ENCODE results near the gene RNF115. TPM values are rescaled to one million over a fixed set of nuclear protein-coding genes. Genes with fewer than 3 reads are reported as not detected.
A peak's percentile ranks its signal among the peaks of the same experiment; 100 is the strongest.

Gene RNF115
- total and polyA plus RNA-seq, 2 of the 13 experiments (the other 11 are each of a cell fraction or from before 2014, with no cell fraction given): 6.0 to 10.1 TPM

- no peak for TF ChIP-seq ZBTB4 (CRISPR knock-in tag; IDR thresholded peaks at IDR 0.05; ENCODE audit: borderline replicate concordance)
- no peak for TF ChIP-seq TFDP1 (CRISPR knock-in tag; IDR thresholded peaks at IDR 0.05; ENCODE audit: borderline replicate concordance)
- TF ChIP-seq FOXK1 (CRISPR knock-in tag; IDR thresholded peaks at IDR 0.05; ENCODE audit: borderline replicate concordance, low read depth): peak; percentile 30; the same call in 1 of the 2 replicates
- no peak for TF ChIP-seq ZNF556 (CRISPR knock-in tag; IDR thresholded peaks at IDR 0.05; ENCODE audit: borderline replicate concordance)
Measured at GRCh38 chr1:145707183-145707867, 116.6 kb downstream of the RNF115 start, which contains the start of gene PDZK1 (continued).

DNA sequence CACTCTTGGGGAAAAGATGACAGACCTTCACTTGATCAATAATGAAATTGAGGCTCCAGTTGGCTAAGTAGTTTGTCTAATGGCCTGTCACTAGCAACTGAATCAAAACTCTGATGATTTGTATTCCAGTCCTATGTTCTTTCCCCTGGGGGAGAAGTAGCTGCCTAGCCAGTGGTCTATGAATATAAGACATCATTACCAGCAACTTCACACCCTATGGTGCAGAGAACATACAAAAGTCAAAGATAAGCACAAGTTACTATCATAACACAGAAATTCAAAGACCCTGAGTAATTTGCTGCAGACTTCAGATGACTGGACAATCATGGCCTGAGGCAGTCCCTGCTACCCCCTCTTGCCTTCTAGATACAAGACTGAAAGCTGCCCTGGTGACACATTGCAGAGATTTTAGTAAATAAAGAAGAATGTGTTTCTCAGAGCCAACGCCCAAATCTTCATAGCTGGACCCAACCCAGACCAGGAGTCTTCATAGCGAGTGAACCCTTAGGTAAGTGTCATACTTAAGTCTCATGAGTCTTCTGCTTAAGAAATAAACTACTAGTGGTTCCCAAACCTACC is 117.7 kb downstream of the RNF115 start:
- no peak for FAIRE-seq

More for the DNA sequence above, 117.7 kb downstream of the RNF115 start:
- CTCF ChIA-PET (ENCODE audit: low intra/inter-chr PET ratio, low total read pairs): no interaction called here
- intact Hi-C loops (cut with micrococcal nuclease; ENCODE audit: unreplicated experiment) (loop anchor here (1.0 kb wide), 1 partner anchor 8 kb away; no protein-coding TSS in a partner anchor), in situ Hi-C loops (cut with HindIII; ENCODE audit: extremely low pct_ligation_motif_present, low pct_unique_long_range_greater_than_20kb) (no loop called here)
- no peak for TF ChIP-seq ZNF564 (CRISPR knock-in tag; IDR thresholded peaks at IDR 0.05)
- no peak for TF ChIP-seq ZNF616 (CRISPR knock-in tag; IDR thresholded peaks at IDR 0.05; ENCODE audit: low read depth)
- TF ChIP-seq PHB2 (IDR thresholded peaks at IDR 0.05; ENCODE audit: partially characterized antibody): no peak
- TF ChIP-seq ZNF75D (CRISPR knock-in tag; IDR thresholded peaks at IDR 0.05; ENCODE audit: borderline replicate concordance): no peak
- TF ChIP-seq MBD4 (IDR thresholded peaks at IDR 0.05; ENCODE audit: borderline replicate concordance, low read length): no peak
- TF ChIP-seq NFKBIZ (CRISPR knock-in tag; IDR thresholded peaks at IDR 0.05): no peak
- no peak for TF ChIP-seq JUN (CRISPR knock-in tag; IDR thresholded peaks at IDR 0.05)
- WGBS (ENCODE audit: low lambda C conversion rate): 53% methylated on average over 2 of the region's 2 CpGs
- H3K27ac ChIP-seq (ENCODE audit: extremely low read length, insufficient read depth, low read length): peak overlapping the region; percentile 90
- no peaks in the 10 kb centered on the region for H3K36me3 ChIP-seq (replicated peaks in 1 of 2; ENCODE audit: control insufficient read depth in 1 of 2, insufficient read depth in 2 of 2, low read length in 2 of 2)
- peak overlapping the region; percentile 62 to 72 (median 69); a peak in 4 of 6 replicates for H3K4me3 ChIP-seq (replicated peaks in 1 of 3; ENCODE audit: insufficient read depth in 1 of 3, low read depth in 2 of 3, low read length in 3 of 3)
- peaks cover 98% of the 10 kb centered on the region for H3K4me1 ChIP-seq (ENCODE audit: insufficient read depth, low read length)
- no TSS peak for BruUV-seq (replicated peaks)
- no peaks in the 10 kb centered on the region for H4K20me1 ChIP-seq (ENCODE audit: insufficient read depth, low read length)
- POLR2A ChIA-PET: interaction anchor here (1.0 to 4.3 kb wide), 2 partner anchors 8 to 15 kb away, joined by 4 to 45 read pairs; no protein-coding TSS in a partner anchor
- H3K9me3 ChIP-seq (ENCODE audit: low read length): no peaks in the 10 kb centered on the region
- H2AFZ ChIP-seq (ENCODE audit: low read length): no peak overlapping the region
- peaks cover 18% of the 10 kb centered on the region for H3K79me2 ChIP-seq (ENCODE audit: insufficient read depth, low read length)
- DNase-seq (ENCODE audit: low spot score) (no peak), ATAC-seq (no peak)
- H3K27me3 ChIP-seq (ENCODE audit: control insufficient read depth in 1 of 2, insufficient read depth in 2 of 2, low read length in 2 of 2): no peaks in the 10 kb centered on the region
- peak overlapping the region; percentile 73; the same call in 1 of the 2 replicates for H3K9ac ChIP-seq (ENCODE audit: insufficient read depth, low read depth, low read length)
- peak overlapping the region; percentile 95 for H3K4me2 ChIP-seq (ENCODE audit: low read depth, low read length)

Data from HepG2 (cell line).